Activated CD4-positive, alpha-beta memory T cell treated with anti-CD3 and anti-CD28 coated beads for 36 hours (primary cell): ENCODE results near the gene BCL6B. TPM values are rescaled to one million over a fixed set of nuclear protein-coding genes. Genes with fewer than 3 reads are reported as not detected.

Experiments used
- CTCF ChIA-PET: fragments of 350-600 bp; sonication (Branson Sonifier 250); formaldehyde crosslinking; loops from one replicate; lab custom pipeline; 2021; ENCODE audit warnings: antibody characterized with exemption, inconsistent platforms; lab: Charles Lee
- POLR2A ChIA-PET: fragments of 350-600 bp; sonication (Branson Sonifier 250); formaldehyde crosslinking; loops from one replicate; lab custom pipeline; 2021; ENCODE audit warnings: antibody characterized with exemption; lab: Charles Lee
- DNase-seq: peaks from one replicate; pipeline ENCODE4 v3.0.0-alpha.2; 2020
- H3K27ac Mint-ChIP-seq: one replicate; pipeline ENCODE4 v1.8.0; 2021; ENCODE audit warnings: mixed read lengths
- H3K27me3 Mint-ChIP-seq: one replicate; pipeline ENCODE4 v1.8.0; 2021; ENCODE audit warnings: mixed read lengths
- H3K36me3 Mint-ChIP-seq: one replicate; pipeline ENCODE4 v1.8.0; 2021; ENCODE audit warnings: mixed read lengths
- H3K4me1 Mint-ChIP-seq: one replicate; pipeline ENCODE4 v1.8.0; 2021; ENCODE audit warnings: low read depth, mixed read lengths
- H3K4me3 Mint-ChIP-seq: one replicate; pipeline ENCODE4 v1.8.0; 2021; ENCODE audit warnings: mild to moderate bottlenecking, mixed read lengths
- H3K9me3 Mint-ChIP-seq: one replicate; pipeline ENCODE4 v1.8.0; 2021; ENCODE audit warnings: mixed read lengths
- intact Hi-C: fragments of 100-400 bp; cut with micrococcal nuclease; formaldehyde crosslinking; loops from one replicate; pipeline ENCODE4 v1.15.1; 2023
- total RNA-seq, 2 experiments: library from RNA; stranded (reverse); gene quantifications; one replicate each; pipeline ENCODE4 v1.2.3, GENCODE V29; 2021

The BCL6B gene
- total RNA-seq, 2 experiments from 2014 or later: 0.53 to 1.3 TPM

DNA sequence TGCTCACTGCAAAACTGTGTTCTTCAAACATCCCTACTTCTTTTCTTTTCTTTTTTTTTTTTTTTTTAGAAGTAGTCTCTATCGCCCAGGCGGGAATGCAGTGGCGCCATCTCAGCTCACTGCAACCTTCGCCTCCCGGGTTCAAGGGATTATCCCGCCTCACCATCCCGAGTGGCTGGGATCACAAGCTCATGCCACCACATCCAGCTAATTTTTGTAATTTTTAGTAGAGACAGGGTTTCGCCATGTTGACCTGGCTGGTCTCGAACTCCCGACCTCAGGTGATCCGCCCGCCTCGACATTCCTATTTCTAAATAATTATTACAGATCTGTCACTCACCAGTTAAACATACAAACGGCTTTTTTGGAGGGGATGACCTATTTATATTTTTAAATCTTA, 11.4 kb upstream of the BCL6B start:
- DNase-seq: no peak
- H3K4me3 Mint-ChIP-seq: peak overlapping the region; percentile 96
- H3K27me3 Mint-ChIP-seq: no peaks in the 10 kb centered on the region
- peak overlapping the region; percentile 99 for H3K27ac Mint-ChIP-seq
- intact Hi-C loops: loop anchor here (10.0 kb wide), 2 partner anchors 257 to 1427 kb away; partner anchors contain the start of genes NLRP1 and XAF1
- POLR2A ChIA-PET: no interaction called here
- H3K9me3 Mint-ChIP-seq: no peaks in the 10 kb centered on the region
- CTCF ChIA-PET: interaction anchor here (13.2 kb wide), 1 partner anchor 95 kb away, joined by 257 read pairs; no protein-coding TSS in a partner anchor
- H3K4me1 Mint-ChIP-seq: peaks cover 54% of the 10 kb centered on the region
- peaks cover 28% of the 10 kb centered on the region for H3K36me3 Mint-ChIP-seq

DNA sequence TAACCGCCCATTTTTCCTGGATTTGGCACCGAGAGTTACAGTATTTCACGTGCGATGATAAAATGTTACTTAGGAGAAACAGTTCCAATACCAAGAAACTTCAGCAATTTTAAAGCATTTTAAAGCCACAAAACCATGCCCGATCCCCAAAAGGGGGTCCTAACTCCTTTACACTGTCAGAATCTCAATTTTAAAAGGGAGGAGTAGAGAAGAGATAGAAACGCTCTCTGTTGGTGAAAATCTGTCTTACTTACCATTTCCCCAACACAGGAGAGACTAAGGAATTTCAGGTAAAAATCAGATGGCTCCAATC, 11.0 kb upstream of the BCL6B start:
- H3K27ac Mint-ChIP-seq: peak overlapping the region; percentile 99
- POLR2A ChIA-PET: interaction anchor here (0.7 to 1.3 kb wide), 2 partner anchors 12 to 23 kb away, joined by 5 to 7 read pairs; partner anchors contain the start of gene SLC16A13
- intact Hi-C loops: loop anchor here (10.0 kb wide), 2 partner anchors 257 to 1427 kb away; partner anchors contain the start of genes NLRP1 and XAF1
- CTCF ChIA-PET: interaction anchor here (0.7 to 1.9 kb wide), 7 partner anchors 8 to 101 kb away, joined by 3 to 12 read pairs (median 4); partner anchors contain the start of gene SLC16A13
- peaks cover 58% of the 10 kb centered on the region for H3K4me1 Mint-ChIP-seq
- H3K36me3 Mint-ChIP-seq: peaks cover 32% of the 10 kb centered on the region
- H3K4me3 Mint-ChIP-seq: peak overlapping the region; percentile 96
- no peaks in the 10 kb centered on the region for H3K9me3 Mint-ChIP-seq
- H3K27me3 Mint-ChIP-seq: no peaks in the 10 kb centered on the region
- no peak for DNase-seq

DNA sequence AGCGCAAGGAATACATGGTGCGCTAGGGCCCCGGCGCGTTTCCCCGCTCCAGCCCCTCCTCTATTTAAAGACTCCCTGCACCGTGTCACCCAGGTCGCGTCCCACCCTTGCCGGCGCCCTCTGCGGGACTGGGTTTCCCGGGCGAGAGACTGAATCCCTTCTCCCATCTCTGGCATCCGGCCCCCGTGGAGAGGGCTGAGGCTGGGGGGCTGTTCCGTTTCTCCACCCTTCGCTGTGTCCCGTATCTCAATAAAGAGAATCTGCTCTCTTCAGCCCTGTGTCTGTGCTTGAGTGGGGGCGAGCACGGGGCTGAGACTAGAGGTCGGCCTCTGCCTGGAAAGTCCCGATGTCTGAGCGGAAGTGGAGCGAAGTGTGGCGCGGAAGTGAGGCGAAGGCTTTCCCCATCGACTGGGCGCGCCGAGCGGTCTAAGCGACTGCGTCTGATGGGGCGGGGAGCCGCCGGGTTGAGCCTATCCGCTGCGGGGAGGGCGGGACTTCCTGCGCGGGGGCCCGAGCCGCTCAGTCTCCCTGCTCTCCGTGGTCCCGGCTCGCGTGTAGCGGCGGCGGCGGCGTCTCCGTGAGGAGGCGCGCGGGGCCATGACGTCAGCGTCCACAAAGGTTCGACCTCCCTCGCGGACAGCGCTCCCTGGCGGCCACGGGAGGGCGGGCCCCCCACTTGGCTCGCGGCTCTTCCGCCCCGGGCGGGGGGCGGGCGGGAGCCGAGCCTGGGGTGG, 8.4 kb upstream of the BCL6B start:
- Mint-ChIP-seq H3K9me3 (no peaks in the 10 kb centered on the region), H3K27me3 (no peaks in the 10 kb centered on the region), H3K4me1 (peaks cover 58% of the 10 kb centered on the region), H3K27ac (peak overlapping the region; percentile 99), H3K4me3 (peak overlapping the region; percentile 96), H3K36me3 (peaks cover 41% of the 10 kb centered on the region)
- intact Hi-C loops: loop anchor here (2.0 to 10.0 kb wide), 4 partner anchors 46 to 1430 kb away; partner anchors contain the start of genes C17orf100, MED31, NLRP1 and XAF1
- ChIA-PET POLR2A (interaction anchor here (0.6 to 2.0 kb wide), 5 partner anchors 9 to 31 kb away, joined by 3 to 10 read pairs (median 4); partner anchors contain the start of gene SLC16A13), CTCF (interaction anchor here (1.5 to 2.9 kb wide), 3 partner anchors 10 to 163 kb away, joined by 4 to 13 read pairs (median 8); no protein-coding TSS in a partner anchor)
- DNase-seq: peak; percentile 99

DNA sequence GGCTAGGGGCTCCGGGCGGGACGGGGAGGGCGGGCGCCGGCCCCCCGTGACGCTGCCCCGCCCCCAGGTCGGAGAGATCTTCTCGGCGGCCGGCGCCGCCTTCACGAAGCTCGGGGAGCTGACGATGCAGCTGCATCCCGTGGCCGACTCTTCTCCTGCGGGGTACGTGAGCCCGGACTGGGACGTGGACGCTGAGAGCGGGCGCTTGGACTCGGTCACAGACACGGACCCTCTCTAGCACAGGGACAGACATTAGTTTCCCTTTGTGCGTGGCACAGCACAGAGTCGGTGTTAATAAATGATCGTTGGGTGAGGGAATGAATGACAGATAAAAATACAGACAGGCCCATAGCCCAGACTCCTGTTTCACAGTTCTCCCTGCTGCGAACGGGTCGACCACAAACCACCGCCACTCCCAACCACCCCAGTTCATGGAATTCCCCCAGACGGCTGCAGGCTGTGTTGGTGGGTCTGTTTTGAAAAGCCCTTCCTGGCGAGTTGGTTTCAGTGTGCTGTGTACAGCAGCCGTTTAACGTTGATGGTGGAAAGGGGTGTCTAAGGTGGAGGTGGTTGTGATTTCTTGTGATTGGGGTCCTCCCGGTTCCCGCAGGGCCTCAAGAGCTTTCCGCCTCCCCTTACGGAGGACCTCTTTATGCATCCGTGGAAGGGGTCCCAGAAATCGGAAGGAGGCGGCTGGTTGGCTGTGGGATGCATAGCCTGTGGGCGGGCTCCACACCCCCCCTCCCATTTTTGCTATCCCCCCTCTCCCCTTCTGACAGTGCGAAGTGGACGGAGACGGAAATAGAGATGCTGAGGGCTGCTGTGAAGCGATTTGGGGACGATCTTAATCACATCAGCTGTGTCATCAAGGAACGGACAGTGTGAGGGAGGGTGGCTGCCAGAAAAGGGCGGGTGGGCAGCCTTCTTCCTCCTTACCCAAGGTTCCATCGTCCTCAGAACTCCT, 7.6 kb upstream of the BCL6B start:
- DNase-seq: peak; percentile 90
- CTCF ChIA-PET: interaction anchor here (1.5 to 2.9 kb wide), 3 partner anchors 11 to 162 kb away, joined by 4 to 13 read pairs (median 8); no protein-coding TSS in a partner anchor
- intact Hi-C loops: loop anchor here (1.0 to 10.0 kb wide), 7 partner anchors 8 to 1430 kb away; partner anchors contain the start of genes BCL6B, C17orf100, MED31 and NLRP1
- POLR2A ChIA-PET: interaction anchor here (0.6 to 2.0 kb wide), 5 partner anchors 8 to 31 kb away, joined by 3 to 10 read pairs (median 4); partner anchors contain the start of gene SLC16A13
- peaks cover 38% of the 10 kb centered on the region for H3K36me3 Mint-ChIP-seq
- H3K27ac Mint-ChIP-seq: peak overlapping the region; percentile 99
- H3K4me1 Mint-ChIP-seq: peaks cover 49% of the 10 kb centered on the region
- peak overlapping the region; percentile 96 for H3K4me3 Mint-ChIP-seq
- H3K9me3 Mint-ChIP-seq: no peaks in the 10 kb centered on the region
- no peaks in the 10 kb centered on the region for H3K27me3 Mint-ChIP-seq

DNA sequence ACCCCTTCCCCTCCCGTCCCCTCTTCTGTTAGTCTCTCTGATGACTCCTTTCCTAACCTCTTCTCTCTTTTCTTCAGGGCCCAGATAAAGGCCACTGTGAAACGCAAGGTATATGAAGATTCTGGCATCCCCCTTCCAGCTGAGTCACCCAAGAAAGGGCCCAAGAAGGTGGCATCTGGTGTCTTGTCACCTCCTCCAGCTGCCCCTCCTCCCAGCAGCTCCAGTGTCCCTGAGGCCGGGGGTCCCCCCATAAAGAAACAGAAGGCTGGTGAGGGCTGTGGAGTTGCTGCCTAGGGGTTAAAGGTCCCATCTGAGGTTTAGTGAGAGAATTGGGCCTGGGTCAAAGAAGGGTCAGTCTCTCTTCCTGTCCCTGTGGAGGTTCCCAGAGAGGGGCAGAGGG, 6.4 kb upstream of the BCL6B start:
- CTCF ChIA-PET: interaction anchor here (0.9 to 2.9 kb wide), 5 partner anchors 12 to 173 kb away, joined by 3 to 13 read pairs (median 5); no protein-coding TSS in a partner anchor
- intact Hi-C loops: loop anchor here (10.0 kb wide), 2 partner anchors 262 to 1432 kb away; partner anchors contain the start of genes NLRP1 and XAF1
- Mint-ChIP-seq H3K27me3 (no peaks in the 10 kb centered on the region), H3K4me1 (peaks cover 43% of the 10 kb centered on the region), H3K4me3 (peak overlapping the region; percentile 96), H3K27ac (peak overlapping the region; percentile 99), H3K9me3 (no peaks in the 10 kb centered on the region), H3K36me3 (peaks cover 38% of the 10 kb centered on the region)
- DNase-seq: peak; percentile 45
- POLR2A ChIA-PET: interaction anchor here (0.8 to 1.0 kb wide), 2 partner anchors 19 to 102 kb away, joined by 3 read pairs; no protein-coding TSS in a partner anchor

DNA sequence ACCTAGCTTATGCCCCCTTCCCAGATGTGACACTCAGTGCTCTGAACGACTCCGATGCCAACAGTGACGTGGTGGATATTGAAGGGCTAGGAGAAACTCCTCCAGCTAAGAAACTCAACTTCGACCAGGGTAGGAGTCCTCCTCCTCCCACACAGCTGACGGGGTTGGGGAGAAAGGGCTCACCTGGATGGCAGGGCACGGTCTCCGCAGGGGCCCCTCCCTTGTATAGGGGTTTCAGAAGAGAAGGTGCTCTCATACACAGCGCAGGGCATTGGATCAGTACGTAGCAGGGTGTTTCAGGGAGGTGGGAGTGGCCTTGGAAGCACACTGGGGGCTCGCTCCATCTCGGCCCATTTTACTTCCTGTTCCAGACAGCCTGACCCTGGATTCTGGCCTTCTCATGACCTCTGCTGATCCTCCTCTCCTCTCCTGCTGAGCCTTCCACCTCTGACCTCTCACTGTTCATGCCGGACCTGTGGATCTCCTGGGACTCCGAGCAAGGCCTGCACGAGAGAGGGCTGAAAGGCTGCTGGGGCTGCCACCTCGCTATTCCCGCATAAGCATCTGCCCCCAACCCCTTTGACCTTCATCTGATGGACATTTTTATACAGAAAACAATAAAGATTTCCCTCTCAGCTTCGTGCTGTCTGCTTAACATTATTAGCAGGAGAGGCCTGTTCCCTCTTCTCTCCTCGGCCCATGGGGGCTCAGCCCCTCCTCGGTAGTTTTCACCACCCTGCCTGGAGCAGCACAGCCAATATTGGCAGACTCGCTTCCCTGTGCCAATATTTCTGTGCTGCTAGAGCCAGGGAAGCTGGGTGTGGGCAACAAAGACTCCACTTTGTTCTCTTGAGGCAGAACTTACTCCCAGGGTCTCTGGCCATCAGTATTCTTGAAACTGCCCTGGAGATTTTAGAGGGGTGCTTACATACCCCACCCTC, 5.7 kb upstream of the BCL6B start:
- H3K4me1 Mint-ChIP-seq: peaks cover 44% of the 10 kb centered on the region
- intact Hi-C loops: loop anchor here (10.0 kb wide), 2 partner anchors 262 to 1432 kb away; partner anchors contain the start of genes NLRP1 and XAF1
- no peaks in the 10 kb centered on the region for H3K27me3 Mint-ChIP-seq
- peaks cover 36% of the 10 kb centered on the region for H3K36me3 Mint-ChIP-seq
- CTCF ChIA-PET: interaction anchor here (0.9 to 2.9 kb wide), 4 partner anchors 13 to 174 kb away, joined by 3 to 13 read pairs (median 4); no protein-coding TSS in a partner anchor
- POLR2A ChIA-PET: interaction anchor here (0.8 to 1.0 kb wide), 2 partner anchors 18 to 103 kb away, joined by 3 read pairs; no protein-coding TSS in a partner anchor
- H3K4me3 Mint-ChIP-seq: peak overlapping the region; percentile 26
- DNase-seq: no peak
- no peaks in the 10 kb centered on the region for H3K9me3 Mint-ChIP-seq
- peak overlapping the region; percentile 99 for H3K27ac Mint-ChIP-seq

DNA sequence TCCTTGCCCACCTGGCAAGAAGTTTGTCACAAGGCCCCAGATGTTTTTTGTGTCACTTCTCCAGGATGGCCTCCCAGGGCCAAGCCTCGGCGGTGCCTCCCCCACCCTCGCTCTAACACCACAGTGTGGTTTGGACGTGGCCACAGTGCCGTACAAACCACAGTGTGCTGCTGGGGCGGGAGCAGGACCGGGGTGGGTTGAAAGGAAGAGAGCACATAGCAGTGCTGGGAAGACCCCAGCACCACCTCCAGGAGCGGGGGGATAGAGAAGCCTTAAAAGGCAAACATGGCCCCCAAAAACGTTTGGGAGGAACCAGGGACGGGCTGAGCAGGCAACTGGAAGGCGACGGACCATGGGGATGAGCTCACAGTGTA, 5.0 kb upstream of the BCL6B start:
- H3K36me3 Mint-ChIP-seq: peaks cover 35% of the 10 kb centered on the region
- intact Hi-C loops: loop anchor here (10.0 kb wide), 2 partner anchors 263 to 1433 kb away; partner anchors contain the start of genes NLRP1 and XAF1
- H3K27me3 Mint-ChIP-seq: no peaks in the 10 kb centered on the region
- H3K4me1 Mint-ChIP-seq: peaks cover 48% of the 10 kb centered on the region
- ChIA-PET CTCF (interaction anchor here (0.7 to 1.1 kb wide), 2 partner anchors 13 to 18 kb away, joined by 3 to 6 read pairs; partner anchors contain the start of gene SLC16A13), POLR2A (no interaction called here)
- no peaks in the 10 kb centered on the region for H3K9me3 Mint-ChIP-seq
- peak overlapping the region; percentile 70 for H3K27ac Mint-ChIP-seq
- peak overlapping the region; percentile 26 for H3K4me3 Mint-ChIP-seq
- peak; percentile 57 for DNase-seq

DNA sequence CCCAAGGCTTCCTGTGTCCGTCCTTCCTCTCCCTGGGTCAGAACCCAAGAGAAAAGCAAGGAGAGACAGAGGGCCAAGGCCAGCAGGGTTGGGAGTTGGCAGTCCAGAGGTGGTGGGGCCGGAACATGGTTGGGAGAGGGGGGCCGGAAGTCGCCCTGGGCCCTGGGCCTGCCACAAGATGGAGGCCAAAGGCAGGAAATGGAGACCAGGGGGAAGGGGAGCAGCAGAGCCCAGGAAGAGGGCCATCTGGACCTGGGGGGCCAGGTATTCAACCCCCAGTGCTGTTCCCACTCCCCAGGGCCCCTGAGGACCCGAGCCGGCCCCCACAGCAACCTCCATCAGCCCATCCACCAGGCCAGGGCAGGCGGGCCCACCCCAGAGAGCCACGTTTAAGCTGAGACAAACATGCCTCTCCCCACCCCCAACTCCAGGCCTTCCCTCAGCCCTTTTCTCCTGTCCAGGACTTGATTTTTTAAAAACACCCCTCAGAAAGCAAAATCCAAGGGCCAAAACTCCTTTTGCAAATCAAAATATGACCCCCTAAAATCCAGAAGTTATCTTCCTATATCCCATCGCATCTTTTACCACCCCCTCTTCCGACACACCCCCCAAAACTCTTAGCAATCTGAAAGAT, 4.4 kb upstream of the BCL6B start:
- Mint-ChIP-seq H3K4me3 (no peak overlapping the region), H3K36me3 (peaks cover 31% of the 10 kb centered on the region), H3K27ac (no peak overlapping the region), H3K27me3 (peaks cover 2% of the 10 kb centered on the region), H3K9me3 (no peaks in the 10 kb centered on the region), H3K4me1 (peaks cover 54% of the 10 kb centered on the region)
- DNase-seq: no peak
- ChIA-PET CTCF (interaction anchor here (0.6 to 4.1 kb wide), 4 partner anchors 14 to 1136 kb away, joined by 3 to 44 read pairs (median 5); partner anchors contain the start of gene SLC16A13), POLR2A (interaction anchor here (1.2 kb wide), 1 partner anchor 17 kb away, joined by 4 read pairs; the partner anchor contains the start of gene SLC16A13)
- intact Hi-C loops: loop anchor here (10.0 kb wide), 2 partner anchors 264 to 1434 kb away; partner anchors contain the start of genes NLRP1 and XAF1

DNA sequence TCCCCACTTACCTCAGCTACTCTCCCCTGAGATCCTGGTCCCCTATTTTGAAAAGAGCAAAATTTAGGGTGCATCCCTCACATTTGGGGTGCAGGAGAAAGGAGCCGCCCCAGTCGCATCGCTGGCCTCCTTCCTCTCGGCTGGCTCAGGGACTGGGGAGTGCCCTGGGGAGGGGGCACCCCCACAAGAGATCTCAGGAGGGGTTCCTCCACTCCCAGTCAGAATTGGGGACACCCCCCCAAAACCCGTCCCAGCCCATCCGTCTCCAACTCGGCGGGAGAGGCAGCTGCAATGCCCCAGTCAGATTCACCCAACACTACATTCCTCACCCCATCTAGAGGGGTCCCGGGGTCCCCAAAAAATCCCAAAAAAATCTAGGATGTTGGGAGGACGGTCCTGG, 3.5 kb upstream of the BCL6B start:
- peaks cover 23% of the 10 kb centered on the region for H3K36me3 Mint-ChIP-seq
- no peak for DNase-seq
- peaks cover 2% of the 10 kb centered on the region for H3K27me3 Mint-ChIP-seq
- intact Hi-C loops: loop anchor here (10.0 kb wide), 2 partner anchors 265 to 1435 kb away; partner anchors contain the start of genes NLRP1 and XAF1
- no peaks in the 10 kb centered on the region for H3K9me3 Mint-ChIP-seq
- H3K27ac Mint-ChIP-seq: no peak overlapping the region
- POLR2A ChIA-PET: interaction anchor here (1.2 kb wide), 1 partner anchor 16 kb away, joined by 4 read pairs; the partner anchor contains the start of gene SLC16A13
- peaks cover 59% of the 10 kb centered on the region for H3K4me1 Mint-ChIP-seq
- no peak overlapping the region for H3K4me3 Mint-ChIP-seq
- CTCF ChIA-PET: interaction anchor here (0.6 to 4.1 kb wide), 3 partner anchors 105 to 1135 kb away, joined by 4 to 51 read pairs (median 44); no protein-coding TSS in a partner anchor
